Measurements from ENCODE around the gene PIK3R1. TPM values are rescaled to one million over a fixed set of nuclear protein-coding genes. Genes with fewer than 3 reads are reported as not detected.
"Not testable (repeated sequence)": the region's sequence is repeated elsewhere in the genome, so short reads cannot be mapped to it uniquely, and the experiment has no call there.

PIK3R1 gene
- total and polyA plus RNA-seq, 4 donors: 22.6 to 123 (median 47.3) TPM

GRCh38 chr5:68233075-68233474 lies 17.5 kb downstream of the PIK3R1 start:
- 69% methylated on average over 1 of the region's 1 CpG for WGBS
- Histone ChIP-seq H3K9me3 (ENCODE audit: control insufficient read depth in 4 of 4, low read length in 3 of 4) (no peaks in the 10 kb centered on the region), H3K27ac (ENCODE audit: low read depth in 1 of 2, low read length in 2 of 2) (no peak overlapping the region), H3K4me1 (ENCODE audit: control insufficient read depth in 4 of 4, insufficient read depth in 4 of 4, low read length in 3 of 4) (peaks cover 12 to 70% (median 50%) of the 10 kb centered on the region in 4 donors), H3K9ac (ENCODE audit: low read depth in 1 of 2, low read length in 2 of 2) (no peak overlapping the region), H3K36me3 (ENCODE audit: control insufficient read depth in 4 of 4, insufficient read depth in 3 of 4, low read depth in 1 of 4, low read length in 3 of 4) (peaks cover 0 to 17% (median 7%) of the 10 kb centered on the region in 4 donors), H3K27me3 (ENCODE audit: control insufficient read depth in 4 of 4, insufficient read depth in 4 of 4, low read length in 3 of 4) (no peaks in the 10 kb centered on the region), H3K4me3 (ENCODE audit: low read depth in 1 of 3, low read length in 3 of 3) (no peak overlapping the region)
- no peak for DNase-seq (ENCODE audit: low spot score)
- TF ChIP-seq, protein P1, sequence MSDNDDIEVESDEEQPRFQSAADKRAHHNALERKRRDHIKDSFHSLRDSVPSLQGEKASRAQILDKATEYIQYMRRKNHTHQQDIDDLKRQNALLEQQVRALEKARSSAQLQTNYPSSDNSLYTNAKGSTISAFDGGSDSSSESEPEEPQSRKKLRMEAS (IDR thresholded peaks at IDR 0.05): no peak
- TF ChIP-seq SP1 (IDR thresholded peaks at IDR 0.05) (no peak), JUND (IDR thresholded peaks at IDR 0.05) (no peak), HNF4G (IDR thresholded peaks at IDR 0.05) (no peak), NR2F2 (IDR thresholded peaks at IDR 0.05) (no peak), FOXA2 (IDR thresholded peaks at IDR 0.05) (no peak), RXRA (IDR thresholded peaks at IDR 0.05) (no peak), HNF4A (conservative IDR thresholded peaks at IDR 0.05) (no peak), EGR1 (IDR thresholded peaks at IDR 0.05; ENCODE audit: low read depth in 2 of 2) (no peak)
- TF ChIP-seq, protein P2, sequence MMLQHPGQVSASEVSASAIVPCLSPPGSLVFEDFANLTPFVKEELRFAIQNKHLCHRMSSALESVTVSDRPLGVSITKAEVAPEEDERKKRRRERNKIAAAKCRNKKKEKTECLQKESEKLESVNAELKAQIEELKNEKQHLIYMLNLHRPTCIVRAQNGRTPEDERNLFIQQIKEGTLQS (IDR thresholded peaks at IDR 0.05): no peak
- TF ChIP-seq, protein P3, sequence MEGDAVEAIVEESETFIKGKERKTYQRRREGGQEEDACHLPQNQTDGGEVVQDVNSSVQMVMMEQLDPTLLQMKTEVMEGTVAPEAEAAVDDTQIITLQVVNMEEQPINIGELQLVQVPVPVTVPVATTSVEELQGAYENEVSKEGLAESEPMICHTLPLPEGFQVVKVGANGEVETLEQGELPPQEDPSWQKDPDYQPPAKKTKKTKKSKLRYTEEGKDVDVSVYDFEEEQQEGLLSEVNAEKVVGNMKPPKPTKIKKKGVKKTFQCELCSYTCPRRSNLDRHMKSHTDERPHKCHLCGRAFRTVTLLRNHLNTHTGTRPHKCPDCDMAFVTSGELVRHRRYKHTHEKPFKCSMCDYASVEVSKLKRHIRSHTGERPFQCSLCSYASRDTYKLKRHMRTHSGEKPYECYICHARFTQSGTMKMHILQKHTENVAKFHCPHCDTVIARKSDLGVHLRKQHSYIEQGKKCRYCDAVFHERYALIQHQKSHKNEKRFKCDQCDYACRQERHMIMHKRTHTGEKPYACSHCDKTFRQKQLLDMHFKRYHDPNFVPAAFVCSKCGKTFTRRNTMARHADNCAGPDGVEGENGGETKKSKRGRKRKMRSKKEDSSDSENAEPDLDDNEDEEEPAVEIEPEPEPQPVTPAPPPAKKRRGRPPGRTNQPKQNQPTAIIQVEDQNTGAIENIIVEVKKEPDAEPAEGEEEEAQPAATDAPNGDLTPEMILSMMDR (IDR thresholded peaks at IDR 0.05; ENCODE audit: low read depth, low read length, missing input control): no peak
- TF ChIP-seq, protein P4, sequence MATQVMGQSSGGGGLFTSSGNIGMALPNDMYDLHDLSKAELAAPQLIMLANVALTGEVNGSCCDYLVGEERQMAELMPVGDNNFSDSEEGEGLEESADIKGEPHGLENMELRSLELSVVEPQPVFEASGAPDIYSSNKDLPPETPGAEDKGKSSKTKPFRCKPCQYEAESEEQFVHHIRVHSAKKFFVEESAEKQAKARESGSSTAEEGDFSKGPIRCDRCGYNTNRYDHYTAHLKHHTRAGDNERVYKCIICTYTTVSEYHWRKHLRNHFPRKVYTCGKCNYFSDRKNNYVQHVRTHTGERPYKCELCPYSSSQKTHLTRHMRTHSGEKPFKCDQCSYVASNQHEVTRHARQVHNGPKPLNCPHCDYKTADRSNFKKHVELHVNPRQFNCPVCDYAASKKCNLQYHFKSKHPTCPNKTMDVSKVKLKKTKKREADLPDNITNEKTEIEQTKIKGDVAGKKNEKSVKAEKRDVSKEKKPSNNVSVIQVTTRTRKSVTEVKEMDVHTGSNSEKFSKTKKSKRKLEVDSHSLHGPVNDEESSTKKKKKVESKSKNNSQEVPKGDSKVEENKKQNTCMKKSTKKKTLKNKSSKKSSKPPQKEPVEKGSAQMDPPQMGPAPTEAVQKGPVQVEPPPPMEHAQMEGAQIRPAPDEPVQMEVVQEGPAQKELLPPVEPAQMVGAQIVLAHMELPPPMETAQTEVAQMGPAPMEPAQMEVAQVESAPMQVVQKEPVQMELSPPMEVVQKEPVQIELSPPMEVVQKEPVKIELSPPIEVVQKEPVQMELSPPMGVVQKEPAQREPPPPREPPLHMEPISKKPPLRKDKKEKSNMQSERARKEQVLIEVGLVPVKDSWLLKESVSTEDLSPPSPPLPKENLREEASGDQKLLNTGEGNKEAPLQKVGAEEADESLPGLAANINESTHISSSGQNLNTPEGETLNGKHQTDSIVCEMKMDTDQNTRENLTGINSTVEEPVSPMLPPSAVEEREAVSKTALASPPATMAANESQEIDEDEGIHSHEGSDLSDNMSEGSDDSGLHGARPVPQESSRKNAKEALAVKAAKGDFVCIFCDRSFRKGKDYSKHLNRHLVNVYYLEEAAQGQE (IDR thresholded peaks at IDR 0.05): no peak
- TF ChIP-seq, protein P5, sequence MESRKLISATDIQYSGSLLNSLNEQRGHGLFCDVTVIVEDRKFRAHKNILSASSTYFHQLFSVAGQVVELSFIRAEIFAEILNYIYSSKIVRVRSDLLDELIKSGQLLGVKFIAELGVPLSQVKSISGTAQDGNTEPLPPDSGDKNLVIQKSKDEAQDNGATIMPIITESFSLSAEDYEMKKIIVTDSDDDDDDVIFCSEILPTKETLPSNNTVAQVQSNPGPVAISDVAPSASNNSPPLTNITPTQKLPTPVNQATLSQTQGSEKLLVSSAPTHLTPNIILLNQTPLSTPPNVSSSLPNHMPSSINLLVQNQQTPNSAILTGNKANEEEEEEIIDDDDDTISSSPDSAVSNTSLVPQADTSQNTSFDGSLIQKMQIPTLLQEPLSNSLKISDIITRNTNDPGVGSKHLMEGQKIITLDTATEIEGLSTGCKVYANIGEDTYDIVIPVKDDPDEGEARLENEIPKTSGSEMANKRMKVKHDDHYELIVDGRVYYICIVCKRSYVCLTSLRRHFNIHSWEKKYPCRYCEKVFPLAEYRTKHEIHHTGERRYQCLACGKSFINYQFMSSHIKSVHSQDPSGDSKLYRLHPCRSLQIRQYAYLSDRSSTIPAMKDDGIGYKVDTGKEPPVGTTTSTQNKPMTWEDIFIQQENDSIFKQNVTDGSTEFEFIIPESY (IDR thresholded peaks at IDR 0.05): no peak

- 62% methylated on average over 2 of the region's 2 CpGs for WGBS
- not testable (repeated sequence) for DNase-seq (ENCODE audit: low spot score); H3K9me3 ChIP-seq (ENCODE audit: control insufficient read depth in 4 of 4, low read length in 3 of 4); H3K27ac ChIP-seq (ENCODE audit: low read depth in 1 of 2, low read length in 2 of 2); H3K9ac ChIP-seq (ENCODE audit: low read depth in 1 of 2, low read length in 2 of 2); H3K27me3 ChIP-seq (ENCODE audit: control insufficient read depth in 4 of 4, insufficient read depth in 4 of 4, low read length in 3 of 4); H3K4me3 ChIP-seq (ENCODE audit: low read depth in 1 of 3, low read length in 3 of 3)
- Histone ChIP-seq H3K36me3 (ENCODE audit: control insufficient read depth in 4 of 4, insufficient read depth in 3 of 4, low read depth in 1 of 4, low read length in 3 of 4) (peaks cover 0 to 12% (median 7%) of the 10 kb centered on the region in 4 donors), H3K4me1 (ENCODE audit: control insufficient read depth in 4 of 4, insufficient read depth in 4 of 4, low read length in 3 of 4) (peaks cover 12 to 75% (median 50%) of the 10 kb centered on the region in 4 donors)
These were observed 19.7 kb downstream of the PIK3R1 start for GRCh38 chr5:68235229-68235628.
